Vagina (tissue), 2 donors: ENCODE measurements around the gene LPIN1.

ENCODE experiments used
- CTCF ChIP-seq, 3 experiments: fragments of 450-650 bp in 2 of 3; fragments of 200-600 bp in 1 of 3; sonication (generic) in 1 of 3; IDR thresholded peaks; one replicate each; pipeline ENCODE4 v1.5.1; 2017 to 2019; ENCODE audit warnings: antibody characterized with exemption in 3 of 3, mild to moderate bottlenecking in 2 of 3, moderate library complexity in 2 of 3
- POLR2A ChIP-seq, 2 donors: fragments of 450-650 bp; IDR thresholded peaks; one replicate each; pipeline ENCODE4 v1.6.1; 2017; ENCODE audit warnings: antibody characterized with exemption in 2 of 2, mild to moderate bottlenecking in 2 of 2, moderate library complexity in 2 of 2

- TF ChIP-seq CTCF (IDR thresholded peaks at IDR 0.05) (no peak), POLR2A (IDR thresholded peaks at IDR 0.05) (no peak)
These were observed 130.0 kb downstream of the LPIN1 start for GRCh38 chr2:11876436-11876835.
